GM21367 (cell line): ENCODE measurements around the gene ZNF530.

Source experiments
- ATAC-seq: cut with Tn5 transposase; IDR thresholded peaks from one replicate; pipeline ENCODE4 v1.9.1; 2021; ENCODE audit not compliant: unreplicated experiment

ZNF530 gene

GRCh38 chr19:57613941-57614743, 14.5 kb downstream of the ZNF530 start, which contains the start of gene ZNF134:
Gene ZNF134, plus strand, starts transcription at chr19:57614242. Its CDS starts 5,227 bp downstream, at chr19:57619469.
- ATAC-seq: peak; percentile 84

- no peak for ATAC-seq
These were observed 15.7 kb downstream of the ZNF530 start for GRCh38 chr19:57615346-57615745.

GRCh38 chr19:57620673-57621348, 21.1 kb downstream of the ZNF530 start:
- no peak for ATAC-seq

- no peak for ATAC-seq
These were observed 23.4 kb downstream of the ZNF530 start for GRCh38 chr19:57623091-57623490.

- ATAC-seq: peak; percentile 79
These were observed 33.5 kb downstream of the ZNF530 start, which contains the start of gene ZNF211 for GRCh38 chr19:57632987-57633831. Gene ZNF211, plus strand, starts transcription at chr19:57633168. Its CDS starts 179 bp downstream, at chr19:57633347.

GRCh38 chr19:57633832-57634131, 34.1 kb downstream of the ZNF530 start:
- no peak for ATAC-seq

GRCh38 chr19:57637379-57637778, 37.7 kb downstream of the ZNF530 start:
- ATAC-seq: no peak

- ATAC-seq: no peak
These were observed 42.1 kb downstream of the ZNF530 start for GRCh38 chr19:57641715-57642234.

GRCh38 chr19:57642396-57643046, 42.8 kb downstream of the ZNF530 start:
- no peak for ATAC-seq

GRCh38 chr19:57643734-57644133, 44.0 kb downstream of the ZNF530 start:
- no peak for ATAC-seq

- ATAC-seq: no peak
These were observed 48.8 kb downstream of the ZNF530 start for GRCh38 chr19:57648331-57649003.

GRCh38 chr19:57651654-57651996, 51.9 kb downstream of the ZNF530 start:
- ATAC-seq: no peak

GRCh38 chr19:57653689-57654088, 54.0 kb downstream of the ZNF530 start:
- ATAC-seq: no peak

- no peak for ATAC-seq
These were observed 55.8 kb downstream of the ZNF530 start for GRCh38 chr19:57655443-57655842.

GRCh38 chr19:57656346-57656745, 56.7 kb downstream of the ZNF530 start:
- ATAC-seq: no peak
